DND-41 (cell line): ENCODE data around the gene CRYM.

Experiments used
- ATAC-seq: fragments of 200-7000 bp; cut with Tn5 transposase; 3 replicates; pipeline ENCODE4 v1.9.1; 2021; ENCODE audit warnings: low read depth; ENCODE audit not compliant: insufficient read depth
- DNase-seq: peaks from one replicate; pipeline ENCODE4 v3.0.0-alpha.2; 2020
- H2AFZ ChIP-seq: 2 replicates; pipeline ENCODE4 v1.6.0; 2012; ENCODE audit warnings: low read depth, low read length
- H3K27ac ChIP-seq: 2 replicates; pipeline ENCODE4 v1.5.1; 2012; ENCODE audit warnings: low read length, inconsistent platforms
- H3K27me3 ChIP-seq: fragments of 200-600 bp; sonication (generic); 2 replicates; pipeline ENCODE4 v1.6.0; 2012; ENCODE audit warnings: low read length, mild to moderate bottlenecking, inconsistent platforms; ENCODE audit not compliant: insufficient read depth, poor library complexity
- H3K36me3 ChIP-seq: 2 replicates; pipeline ENCODE4 v1.5.1; 2012; ENCODE audit warnings: low read length, inconsistent platforms; ENCODE audit not compliant: insufficient read depth
- H3K4me1 ChIP-seq: 2 replicates; pipeline ENCODE4 v1.5.1; 2012; ENCODE audit warnings: mild to moderate bottlenecking, low read length; ENCODE audit not compliant: insufficient read depth
- H3K4me2 ChIP-seq: 2 replicates; pipeline ENCODE4 v1.6.0; 2012; ENCODE audit warnings: mild to moderate bottlenecking, moderate library complexity, low read length, inconsistent platforms; ENCODE audit not compliant: insufficient read depth
- H3K4me3 ChIP-seq, 2 experiments: fragments of 200-600 bp in 1 of 2; shearing (Covaris generic) in 1 of 2; 2 replicates each; pipeline ENCODE4 v1.5.1; 2012 to 2016; ENCODE audit warnings: inconsistent platforms in 2 of 2, low read length in 2 of 2, mild to moderate bottlenecking in 2 of 2, low read depth in 1 of 2, moderate library complexity in 1 of 2
- H3K79me2 ChIP-seq: 2 replicates; pipeline ENCODE4 v1.6.0; 2012; ENCODE audit warnings: low read length, inconsistent platforms; ENCODE audit not compliant: insufficient read depth
- H3K9ac ChIP-seq: 2 replicates; pipeline ENCODE4 v1.6.0; 2012; ENCODE audit warnings: low read depth, mild to moderate bottlenecking, inconsistent platforms, low read length, moderate library complexity
- H3K9me3 ChIP-seq: 2 replicates; pipeline ENCODE4 v1.5.1; 2012; ENCODE audit warnings: low read length, moderate library complexity, mild to moderate bottlenecking, inconsistent platforms; ENCODE audit not compliant: insufficient read depth, severe bottlenecking
- H4K20me1 ChIP-seq: 2 replicates; pipeline ENCODE4 v1.6.0; 2012; ENCODE audit warnings: low read length; ENCODE audit not compliant: insufficient read depth
- EZH2 ChIP-seq: IDR thresholded peaks from 3 replicates; pipeline ENCODE4 v1.6.1; 2012; ENCODE audit warnings: borderline replicate concordance, low read depth, mild to moderate bottlenecking, moderate library complexity, low read length, inconsistent platforms; ENCODE audit not compliant: severe bottlenecking
- TF ChIP-seq, protein P1 (sequence below): IDR thresholded peaks from 2 replicates; pipeline ENCODE4 v1.5.1; 2012; ENCODE audit warnings: borderline replicate concordance, low read length, moderate library complexity, mild to moderate bottlenecking; ENCODE audit not compliant: poor library complexity, severe bottlenecking; ENCODE audit errors: extremely low read depth

The CRYM gene

DNA sequence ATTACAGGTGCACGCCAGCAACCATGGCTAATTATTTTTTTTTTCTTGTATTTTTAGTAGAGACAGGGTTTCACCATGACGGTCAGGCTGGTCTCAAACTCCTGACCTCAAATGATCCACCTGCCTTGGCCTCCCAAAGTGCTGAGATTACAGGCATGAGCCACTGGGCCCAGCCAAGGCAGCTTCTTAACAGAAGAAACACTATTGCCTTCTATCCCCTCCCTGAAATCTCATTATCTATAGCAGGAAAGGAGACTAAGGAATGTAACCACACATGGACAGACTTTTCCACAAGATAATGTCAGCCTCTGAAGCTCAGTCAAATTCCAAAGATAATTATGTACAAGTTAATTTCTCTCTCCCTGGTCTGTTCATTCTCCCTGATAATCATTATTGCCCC is 61.0 kb downstream of the CRYM start:
- no peaks in the 10 kb centered on the region for H4K20me1 ChIP-seq
- no peak overlapping the region for H3K27ac ChIP-seq
- no peaks in the 10 kb centered on the region for H3K9me3 ChIP-seq
- H3K4me1 ChIP-seq: no peaks in the 10 kb centered on the region
- no peak for ATAC-seq
- no peaks in the 10 kb centered on the region for H3K27me3 ChIP-seq
- no peak overlapping the region for H3K4me2 ChIP-seq
- H3K79me2 ChIP-seq: no peaks in the 10 kb centered on the region
- no peak for DNase-seq
- no peak for TF ChIP-seq EZH2
- TF ChIP-seq, protein P1, sequence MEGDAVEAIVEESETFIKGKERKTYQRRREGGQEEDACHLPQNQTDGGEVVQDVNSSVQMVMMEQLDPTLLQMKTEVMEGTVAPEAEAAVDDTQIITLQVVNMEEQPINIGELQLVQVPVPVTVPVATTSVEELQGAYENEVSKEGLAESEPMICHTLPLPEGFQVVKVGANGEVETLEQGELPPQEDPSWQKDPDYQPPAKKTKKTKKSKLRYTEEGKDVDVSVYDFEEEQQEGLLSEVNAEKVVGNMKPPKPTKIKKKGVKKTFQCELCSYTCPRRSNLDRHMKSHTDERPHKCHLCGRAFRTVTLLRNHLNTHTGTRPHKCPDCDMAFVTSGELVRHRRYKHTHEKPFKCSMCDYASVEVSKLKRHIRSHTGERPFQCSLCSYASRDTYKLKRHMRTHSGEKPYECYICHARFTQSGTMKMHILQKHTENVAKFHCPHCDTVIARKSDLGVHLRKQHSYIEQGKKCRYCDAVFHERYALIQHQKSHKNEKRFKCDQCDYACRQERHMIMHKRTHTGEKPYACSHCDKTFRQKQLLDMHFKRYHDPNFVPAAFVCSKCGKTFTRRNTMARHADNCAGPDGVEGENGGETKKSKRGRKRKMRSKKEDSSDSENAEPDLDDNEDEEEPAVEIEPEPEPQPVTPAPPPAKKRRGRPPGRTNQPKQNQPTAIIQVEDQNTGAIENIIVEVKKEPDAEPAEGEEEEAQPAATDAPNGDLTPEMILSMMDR: no peak
- H3K4me3 ChIP-seq: no peak overlapping the region
- H3K9ac ChIP-seq: no peak overlapping the region
- no peak overlapping the region for H2AFZ ChIP-seq
- H3K36me3 ChIP-seq: no peaks in the 10 kb centered on the region

DNA sequence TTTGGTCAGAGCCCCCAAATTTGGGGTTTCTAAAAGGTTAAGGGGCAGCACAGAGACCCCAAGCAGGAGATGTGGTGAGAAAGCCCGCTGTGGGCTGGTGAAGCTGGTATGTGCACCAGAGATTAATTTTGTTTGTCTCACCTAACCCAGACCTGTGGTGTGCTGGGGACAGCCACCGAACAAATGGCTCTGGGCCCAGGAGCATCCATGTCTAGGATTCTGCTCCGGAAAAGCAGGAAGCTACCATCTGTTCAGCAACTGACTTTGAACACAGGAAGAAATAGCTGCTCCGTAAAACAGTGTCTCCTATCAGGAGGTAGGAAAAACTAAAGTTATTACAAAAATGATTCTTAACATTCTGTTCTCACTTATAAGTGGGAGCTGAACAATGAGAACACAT is 64.0 kb downstream of the CRYM start:
- Histone ChIP-seq H3K4me3 (no peak overlapping the region), H3K4me2 (no peak overlapping the region), H2AFZ (no peak overlapping the region), H3K27ac (no peak overlapping the region), H3K9ac (no peak overlapping the region), H3K79me2 (no peaks in the 10 kb centered on the region), H3K9me3 (no peaks in the 10 kb centered on the region), H3K27me3 (no peaks in the 10 kb centered on the region), H3K36me3 (no peaks in the 10 kb centered on the region), H3K4me1 (no peaks in the 10 kb centered on the region), H4K20me1 (no peaks in the 10 kb centered on the region)
- TF ChIP-seq, protein P1: no peak
- no peak for TF ChIP-seq EZH2
- DNase-seq (no peak), ATAC-seq (no peak)

DNA sequence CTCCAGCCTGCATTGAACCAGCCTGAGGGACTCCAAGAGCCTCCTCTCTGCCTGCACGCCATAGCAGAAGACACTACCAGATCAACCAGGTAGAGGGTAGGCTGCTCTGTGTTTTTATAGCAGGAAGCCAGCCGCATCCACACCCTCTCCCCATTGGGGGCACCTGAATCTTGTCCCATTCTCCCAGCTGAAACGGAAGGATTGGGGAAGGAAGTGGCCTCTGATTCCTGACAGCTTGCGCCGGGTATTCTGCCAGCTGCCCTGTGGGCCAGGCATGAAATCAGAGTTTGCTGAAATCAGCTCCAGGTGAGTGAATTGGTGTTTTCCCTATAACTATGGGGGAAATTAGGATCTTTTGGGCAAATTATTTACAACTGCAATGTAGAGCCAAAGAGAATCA is 66.6 kb downstream of the CRYM start, which contains the start of gene ZP2:
Gene ZP2 (minus strand): TSS at position 89 of the 400 bp plus-strand sequence. CDS start 27 bp downstream, at position 62.
- ATAC-seq (no peak), DNase-seq (no peak)
- H3K9me3 ChIP-seq: no peaks in the 10 kb centered on the region
- no peak for TF ChIP-seq EZH2
- TF ChIP-seq, protein P1: no peak
- H4K20me1 ChIP-seq: no peaks in the 10 kb centered on the region
- H3K9ac ChIP-seq: no peak within 1 kb of the TSS
- no peaks in the 10 kb centered on the region for H3K36me3 ChIP-seq
- no peak within 1 kb of the TSS for H2AFZ ChIP-seq
- H3K4me1 ChIP-seq: no peaks in the 10 kb centered on the region
- H3K4me3 ChIP-seq: no peak within 1 kb of the TSS
- H3K79me2 ChIP-seq: no peaks in the 10 kb centered on the region
- no peak within 1 kb of the TSS for H3K27ac ChIP-seq
- H3K27me3 ChIP-seq: no peaks in the 10 kb centered on the region
- no peak within 1 kb of the TSS for H3K4me2 ChIP-seq
